GM19035 (cell line): Measurements from ENCODE around the gene YOD1.
A peak's percentile ranks its signal among the peaks of the same experiment; 100 is the strongest.

Experiments
- ATAC-seq: cut with Tn5 transposase; IDR thresholded peaks from one replicate; pipeline ENCODE4 v1.9.1; 2021; ENCODE audit not compliant: unreplicated experiment

YOD1 gene

DNA sequence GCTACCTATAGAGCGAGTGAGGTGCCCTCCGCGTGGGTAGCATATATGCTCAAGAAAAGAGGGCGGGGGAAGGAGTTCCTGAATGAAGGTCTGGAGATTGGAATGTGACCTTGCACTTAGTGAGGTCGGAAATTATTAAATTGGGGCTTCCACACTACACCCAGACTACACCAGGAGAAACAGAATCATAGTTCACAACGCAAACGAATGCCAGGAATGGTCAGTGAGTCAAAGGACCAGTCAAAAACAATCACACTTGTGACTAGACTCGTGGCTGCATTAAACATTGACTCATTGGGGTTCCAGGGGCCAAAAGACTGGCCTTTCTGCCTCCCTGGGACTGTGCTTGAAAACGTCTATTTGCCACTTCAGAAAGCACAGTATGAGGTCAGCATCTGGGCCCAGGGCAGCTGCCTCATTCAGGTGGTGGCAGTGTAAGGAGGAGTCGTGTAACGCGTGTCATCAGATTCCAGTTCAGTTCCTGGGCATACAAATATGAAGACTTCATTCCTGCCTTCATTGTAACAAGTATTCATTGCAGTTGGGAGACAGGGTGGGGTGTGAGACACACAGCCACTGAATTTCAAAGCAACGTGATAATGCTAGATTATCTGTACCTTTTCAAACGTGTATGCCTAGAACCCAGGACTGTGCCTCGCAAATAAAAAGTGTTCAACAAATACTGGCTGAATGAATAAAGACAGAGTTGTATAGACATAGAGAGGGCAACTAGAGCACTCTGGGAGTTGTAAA lies at the start of gene YOD1:
TSS of gene YOD1 (minus strand) at position 18 of the 753 bp plus-strand sequence. CDS start 178 bp downstream, outside the sequence.
- ATAC-seq = no peak

DNA sequence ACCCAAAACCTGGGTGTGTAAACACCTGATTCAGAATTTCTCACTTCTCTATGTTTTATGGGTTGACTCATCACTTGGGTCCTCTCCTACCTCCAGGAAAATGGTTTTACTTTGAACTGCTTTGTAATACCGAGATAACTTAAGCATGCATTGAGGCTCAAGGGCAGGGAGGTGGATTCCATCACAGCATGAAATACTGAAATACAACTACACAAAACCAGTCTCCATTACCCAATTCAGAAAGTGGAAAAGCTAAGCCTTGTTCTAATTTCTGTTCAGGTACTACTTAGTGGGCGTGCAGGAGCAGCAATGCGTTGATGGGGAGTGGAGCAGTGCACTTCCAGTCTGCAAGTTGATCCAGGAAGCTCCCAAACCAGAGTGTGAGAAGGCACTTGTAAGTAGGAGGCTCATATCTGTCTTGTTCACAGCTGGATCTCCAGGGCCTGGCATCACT lies 46.9 kb upstream of the YOD1 start:
- peak; percentile 64 for ATAC-seq

DNA sequence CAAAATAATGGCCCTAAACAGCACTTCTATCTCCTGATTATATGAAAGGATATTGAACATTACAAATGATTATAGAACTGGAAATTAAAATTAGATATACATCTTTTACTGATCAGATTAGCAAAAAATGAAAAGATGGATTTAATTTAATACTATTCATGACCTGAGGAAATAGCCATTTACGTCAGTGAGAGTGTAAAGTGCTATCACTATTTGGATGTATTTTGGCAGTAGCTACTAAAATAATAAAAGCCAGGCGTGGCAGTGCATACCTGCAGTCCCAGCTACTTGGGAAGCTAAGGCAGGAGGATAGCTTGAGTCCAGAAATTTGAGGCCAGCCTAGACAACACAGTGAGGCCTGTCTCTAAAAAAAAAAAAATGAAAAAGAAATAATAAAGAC lies 42.9 kb upstream of the YOD1 start:
- no peak for ATAC-seq

DNA sequence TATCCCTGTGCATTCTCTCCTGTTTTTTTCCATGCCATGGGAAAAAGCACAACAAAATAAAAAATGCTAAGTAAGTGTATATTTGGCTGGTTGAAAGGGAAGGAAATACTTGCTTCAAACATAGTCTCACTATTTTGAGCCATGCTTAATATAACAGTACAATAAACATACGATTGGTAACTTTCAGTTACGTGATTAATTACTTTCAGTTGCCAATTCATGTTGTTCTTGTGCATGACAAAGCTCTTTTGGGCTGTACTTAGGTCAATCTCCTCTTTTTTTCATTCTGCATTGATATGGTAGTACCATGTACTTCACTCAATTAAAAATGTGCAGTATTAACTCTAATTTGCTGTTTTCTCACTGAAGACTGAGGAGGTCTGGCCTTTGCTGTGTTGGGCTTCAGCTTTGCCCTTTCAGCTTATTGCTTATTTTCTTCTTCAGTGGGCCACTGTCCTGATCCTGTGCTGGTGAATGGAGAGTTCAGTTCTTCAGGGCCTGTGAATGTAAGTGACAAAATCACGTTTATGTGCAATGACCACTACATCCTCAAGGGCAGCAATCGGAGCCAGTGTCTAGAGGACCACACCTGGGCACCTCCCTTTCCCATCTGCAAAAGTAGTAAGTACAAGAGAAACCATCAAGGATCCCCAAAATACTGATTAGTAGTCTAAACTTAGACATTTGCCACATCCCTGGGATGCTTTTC lies 40.3 kb upstream of the YOD1 start:
- ATAC-seq = no peak

DNA sequence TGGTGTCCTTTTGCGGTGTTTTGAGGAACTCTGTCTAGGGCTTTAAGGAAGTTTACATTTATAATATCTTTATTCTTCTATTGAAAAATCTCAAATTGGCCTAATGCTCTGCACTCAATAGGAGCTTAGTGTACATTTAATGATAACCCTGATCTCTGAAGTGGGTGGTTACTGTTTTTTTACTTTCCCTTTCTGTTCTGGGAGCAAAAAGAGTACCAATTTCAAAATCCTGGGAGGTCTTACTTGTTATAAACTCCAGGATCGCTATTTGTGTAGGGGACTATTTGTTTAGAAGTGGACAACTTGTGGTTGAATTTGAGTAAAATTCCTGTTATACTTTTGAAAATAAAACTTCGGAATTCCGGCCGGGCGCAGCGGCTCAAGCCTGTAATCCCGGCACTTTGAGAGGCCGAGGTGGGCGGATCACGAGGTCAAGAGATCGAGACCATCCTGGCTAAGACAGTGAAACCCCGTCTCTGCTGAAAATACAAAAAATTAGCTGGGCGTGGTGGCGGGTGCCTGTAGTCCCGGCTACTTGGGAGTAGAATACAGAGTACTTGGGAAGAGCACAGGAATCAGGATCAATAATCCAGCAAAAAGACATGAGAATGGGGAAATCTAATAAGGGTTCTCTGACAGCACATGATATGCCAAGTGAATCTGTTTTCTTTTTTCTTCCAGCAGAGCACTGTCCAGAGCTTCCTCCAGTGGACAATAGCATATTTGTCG lies 38.8 kb upstream of the YOD1 start:
- no peak for ATAC-seq

DNA sequence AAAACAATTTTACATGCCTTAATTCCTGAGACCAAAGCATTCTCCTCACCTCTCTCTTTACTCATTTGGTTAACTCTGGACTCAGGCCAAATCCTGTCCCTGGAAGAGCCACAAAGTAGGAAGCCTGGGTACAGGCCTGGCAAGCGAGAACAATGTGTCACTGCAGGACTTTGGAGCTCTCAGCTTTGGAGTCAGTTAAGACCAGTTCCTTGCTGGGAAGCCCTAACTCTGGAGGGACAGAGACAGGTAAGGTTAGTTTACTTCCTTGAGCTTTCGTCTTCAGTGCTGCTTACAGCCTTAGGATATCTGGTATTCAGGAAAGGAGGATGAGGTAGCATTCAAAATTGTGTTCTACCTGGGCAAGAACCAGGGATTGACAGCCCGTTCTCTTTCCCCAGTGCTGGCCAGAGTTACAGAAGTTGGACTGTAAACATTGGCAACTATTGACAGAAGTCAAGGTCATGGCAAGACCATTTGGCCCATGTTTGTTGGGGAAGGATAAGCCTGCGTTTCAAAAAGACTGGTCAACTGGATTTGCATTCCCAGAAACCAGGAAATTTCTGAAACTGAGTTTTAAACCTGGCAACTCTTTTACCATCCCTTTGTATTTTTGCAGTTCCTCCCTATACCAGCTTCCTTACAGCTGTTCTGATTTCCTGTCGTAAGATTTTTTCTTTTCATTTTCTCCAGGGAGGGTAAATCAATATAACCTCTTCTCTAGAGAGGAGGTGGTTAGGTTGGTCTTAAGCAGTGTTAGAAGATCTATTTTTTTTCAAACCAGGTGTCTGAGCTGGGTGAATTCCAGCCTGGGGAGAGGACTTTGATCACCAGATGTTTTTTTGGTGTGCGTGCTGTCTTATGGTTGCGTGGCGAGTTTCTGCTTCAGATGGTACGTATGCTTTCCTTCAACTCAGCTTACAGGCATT lies 38.0 kb upstream of the YOD1 start, which contains the start of gene C4BPB:
TSS of gene C4BPB (plus strand) at position 160 of the 926 bp plus-strand sequence. CDS start at position 832, 672 bp downstream.
- ATAC-seq = no peak

DNA sequence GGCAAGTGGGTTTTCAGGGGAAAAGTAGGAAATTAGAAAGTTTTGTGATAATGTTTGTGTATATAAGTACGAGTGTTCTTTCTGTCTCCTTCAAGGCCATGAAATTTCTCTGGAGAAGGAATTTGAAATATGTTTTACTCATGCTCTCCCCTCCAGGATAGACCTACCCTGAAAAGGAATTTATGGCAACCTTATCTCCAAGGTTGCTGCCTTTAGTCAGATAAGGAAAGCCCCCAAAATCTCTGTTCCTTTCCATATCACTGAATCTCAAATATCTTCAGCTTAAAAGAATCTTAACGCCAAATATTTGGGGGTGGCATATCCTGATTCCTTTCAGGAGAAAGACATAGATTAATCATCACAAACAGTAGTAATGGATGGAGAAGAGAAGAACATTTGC lies 37.2 kb upstream of the YOD1 start:
- no peak for ATAC-seq

DNA sequence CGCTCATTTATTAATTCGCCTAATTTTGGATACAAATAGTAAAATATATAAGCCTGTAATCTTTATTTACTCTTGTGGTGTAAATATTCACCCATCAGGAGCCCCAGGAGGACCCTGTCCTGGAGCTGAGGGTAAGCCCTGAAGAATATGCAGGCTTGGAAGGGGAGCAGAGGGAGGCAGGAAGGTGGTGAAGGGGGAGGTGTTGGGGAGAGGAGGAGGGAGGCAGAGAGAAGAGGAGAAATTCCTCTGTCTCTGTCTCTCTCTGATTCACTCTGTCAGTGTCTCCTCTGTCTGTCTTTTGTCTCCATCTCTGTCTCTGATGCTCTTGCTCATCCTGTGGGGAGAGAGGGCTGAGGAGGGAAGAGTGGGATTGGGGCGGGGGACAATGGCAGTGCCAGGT lies 34.9 kb upstream of the YOD1 start:
- no peak for ATAC-seq

DNA sequence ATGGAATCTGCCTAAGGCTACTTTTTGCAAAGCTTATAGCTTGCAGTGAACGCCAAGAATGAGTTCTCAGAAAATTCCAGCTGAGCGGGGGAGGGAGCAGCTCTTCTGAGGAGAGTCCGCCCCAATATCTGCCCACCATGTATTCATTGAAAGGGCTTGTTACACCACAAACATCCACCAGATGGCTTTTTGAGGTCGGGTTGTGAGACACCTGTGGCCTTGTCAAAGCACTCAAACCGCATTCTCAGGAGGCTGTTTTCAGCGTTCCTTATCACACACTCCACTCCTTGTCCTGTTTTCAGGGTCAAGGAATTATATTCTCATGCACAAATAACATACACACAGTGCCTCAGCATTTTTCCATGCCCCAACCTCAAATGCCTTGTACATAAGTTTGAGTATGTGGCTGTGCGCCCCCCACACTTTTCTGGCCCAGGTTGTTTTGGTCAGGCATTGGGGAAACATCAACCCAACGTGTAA lies 33.7 kb upstream of the YOD1 start:
- peak; percentile 72 for ATAC-seq

DNA sequence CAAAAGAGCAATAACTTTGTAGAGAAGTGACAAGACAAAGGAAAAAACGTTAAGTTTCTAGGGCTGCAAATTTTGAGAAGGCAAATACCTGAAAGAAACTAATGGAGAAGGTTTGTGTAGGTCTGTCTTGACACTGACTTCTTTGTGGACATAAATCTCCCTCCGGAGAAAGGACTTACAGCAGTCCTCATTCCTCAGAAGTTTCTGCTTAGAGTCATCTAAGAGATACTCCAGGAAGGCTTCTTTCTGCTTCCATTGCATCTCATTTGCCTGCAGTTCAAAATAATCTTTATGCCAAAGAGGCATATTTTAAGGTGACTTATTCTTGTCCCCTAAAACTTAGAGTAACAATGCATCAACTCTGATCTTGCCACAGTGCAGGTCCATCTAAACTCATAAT lies 33.2 kb upstream of the YOD1 start:
- no peak for ATAC-seq

DNA sequence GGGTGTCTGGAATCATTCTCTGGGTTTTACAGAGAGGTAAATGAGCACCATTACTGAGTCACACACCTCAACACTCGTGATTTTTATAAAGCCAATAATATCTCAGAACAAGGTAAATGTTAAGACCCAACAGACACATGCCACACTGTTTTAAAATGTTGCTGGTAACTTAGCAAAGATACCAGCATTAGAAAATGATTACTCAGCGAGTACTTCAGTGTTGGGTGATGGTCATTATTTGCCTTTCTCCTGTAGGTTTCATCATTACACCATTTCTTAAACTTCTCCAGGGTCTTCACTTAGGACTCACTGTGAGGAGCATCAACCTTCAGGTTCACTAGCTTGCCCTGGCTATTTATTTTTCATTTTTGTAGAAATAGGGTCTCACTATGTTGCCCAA lies 30.8 kb upstream of the YOD1 start:
- ATAC-seq = no peak

DNA sequence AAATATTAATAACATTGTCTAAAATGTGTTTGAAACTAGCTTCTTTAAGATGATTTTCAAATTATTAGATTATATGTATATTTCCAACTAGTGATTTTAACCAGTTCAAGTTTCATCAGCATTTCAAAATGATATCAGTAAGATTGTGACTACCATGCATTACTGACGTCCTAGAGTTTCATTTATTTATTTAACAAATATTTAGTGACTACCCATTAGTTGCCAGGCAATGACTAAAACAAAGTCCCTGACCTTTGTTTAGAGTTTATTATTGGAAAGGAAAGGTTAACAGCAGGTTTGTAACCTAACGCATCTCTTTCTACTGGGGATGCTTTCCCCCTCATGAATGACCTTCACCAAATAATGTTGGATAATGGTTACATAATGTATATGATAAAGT lies 30.1 kb upstream of the YOD1 start:
- ATAC-seq = no peak

DNA sequence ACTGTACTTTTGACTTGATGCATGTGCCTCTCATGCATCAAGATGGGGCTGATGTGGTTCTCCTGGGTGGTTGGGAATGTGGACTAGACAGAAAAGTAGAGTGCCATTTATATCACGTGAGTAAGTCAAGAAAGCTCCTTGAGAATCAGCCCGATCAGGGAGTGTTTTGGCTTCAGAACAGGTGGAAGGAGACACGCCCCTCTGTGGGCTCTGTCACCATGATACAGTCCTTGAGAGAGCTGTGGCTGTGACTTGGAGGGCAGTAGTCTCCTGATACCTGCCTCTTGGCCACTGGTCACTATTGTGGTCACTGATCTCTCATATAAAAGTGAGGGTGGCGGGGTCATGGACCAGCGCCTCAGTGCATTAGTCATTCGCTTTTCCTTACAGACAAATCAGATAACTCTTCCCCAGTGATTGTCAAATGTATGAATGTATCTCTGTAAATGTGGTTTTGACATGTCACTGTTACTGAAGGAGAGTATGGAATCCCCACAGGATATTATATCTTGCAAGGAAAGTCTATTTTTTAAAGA lies 28.8 kb upstream of the YOD1 start:
- ATAC-seq = no peak

DNA sequence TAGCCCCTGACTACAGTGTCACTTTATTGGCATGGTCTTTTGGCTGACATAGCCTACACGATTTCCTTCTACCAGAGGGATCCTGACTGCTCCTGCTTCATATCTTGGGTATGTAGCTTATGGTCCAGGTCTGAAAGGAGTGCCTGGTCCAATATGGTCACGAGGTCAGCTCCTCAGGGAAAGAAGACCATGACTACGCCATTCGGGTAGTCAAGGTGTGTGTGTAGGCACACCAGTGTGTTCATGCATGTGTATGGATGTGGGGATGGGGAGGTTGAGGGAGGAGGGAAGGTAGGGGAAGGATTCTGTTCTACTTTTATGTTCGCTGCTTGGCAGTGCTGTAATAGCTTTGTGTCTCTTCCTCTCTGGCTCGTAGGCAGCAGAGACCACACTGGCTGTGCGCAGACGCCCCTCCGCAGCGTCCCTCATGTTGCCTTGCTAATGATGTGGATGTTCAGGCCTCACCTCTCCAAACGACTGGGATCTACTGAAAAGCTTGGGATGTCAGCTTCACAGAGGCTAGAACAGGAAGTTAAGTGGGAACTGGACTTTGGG lies 27.6 kb upstream of the YOD1 start:
- no peak for ATAC-seq

DNA sequence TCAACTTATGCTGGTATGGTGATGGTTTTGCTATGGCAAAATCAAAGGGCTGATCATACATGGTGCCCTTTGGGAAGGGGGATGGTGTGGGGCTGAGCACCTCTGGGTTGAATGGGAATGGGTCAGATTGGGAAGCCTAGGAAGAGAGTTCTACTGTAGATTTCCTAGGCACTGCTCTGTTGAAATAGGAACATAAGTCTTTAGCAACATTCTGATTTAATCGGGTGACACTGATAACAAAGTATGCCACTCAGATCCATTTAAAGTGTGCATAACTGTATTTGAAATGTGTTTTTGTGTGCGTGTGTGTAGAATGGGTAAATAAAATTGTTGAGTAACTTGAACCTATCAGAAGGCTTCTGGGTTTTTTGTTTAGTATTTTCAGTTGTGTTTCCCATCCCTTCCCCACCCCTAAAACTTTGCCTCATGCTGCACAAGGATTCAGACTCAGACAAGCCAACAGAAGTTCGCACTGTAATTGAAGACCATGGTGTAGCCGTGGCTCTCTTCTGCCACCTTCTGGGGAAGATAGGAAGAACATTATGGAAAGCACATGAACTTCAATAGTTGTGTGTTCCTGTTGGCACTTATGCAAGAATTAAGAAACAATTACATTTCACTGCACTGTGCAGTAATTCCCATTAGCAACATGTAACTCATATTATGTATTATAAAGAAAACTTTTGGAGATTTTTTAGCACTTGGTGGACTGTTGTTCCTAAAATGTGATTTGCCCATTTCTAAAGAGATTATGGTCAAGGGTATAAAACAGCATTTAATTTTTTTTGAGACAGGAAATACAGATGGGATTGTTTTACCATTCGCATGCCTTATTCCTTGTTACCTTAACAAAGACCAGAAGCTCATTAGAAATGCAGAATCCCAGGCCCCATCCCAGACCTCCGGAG lies 26.7 kb upstream of the YOD1 start:
- peak; percentile 65 for ATAC-seq

DNA sequence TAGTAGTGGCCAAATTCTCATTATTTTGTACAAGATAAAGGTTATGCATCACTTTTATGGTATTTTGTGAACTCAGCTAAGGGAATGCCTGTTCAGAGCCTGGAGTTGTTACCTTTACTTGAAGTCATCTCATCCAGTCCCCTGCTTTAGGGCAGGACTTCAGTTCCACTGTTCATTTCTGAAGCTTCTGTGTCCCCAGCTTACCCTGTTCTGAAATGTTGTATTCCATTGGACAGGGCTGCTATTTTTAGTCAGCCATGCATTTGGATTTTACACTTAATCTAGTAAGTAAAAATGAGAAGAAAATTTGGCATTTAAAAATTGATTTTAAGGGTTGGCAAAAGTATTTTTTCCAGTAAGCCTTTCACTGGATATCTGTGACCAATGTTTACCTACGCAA lies 26.0 kb upstream of the YOD1 start:
- no peak for ATAC-seq

DNA sequence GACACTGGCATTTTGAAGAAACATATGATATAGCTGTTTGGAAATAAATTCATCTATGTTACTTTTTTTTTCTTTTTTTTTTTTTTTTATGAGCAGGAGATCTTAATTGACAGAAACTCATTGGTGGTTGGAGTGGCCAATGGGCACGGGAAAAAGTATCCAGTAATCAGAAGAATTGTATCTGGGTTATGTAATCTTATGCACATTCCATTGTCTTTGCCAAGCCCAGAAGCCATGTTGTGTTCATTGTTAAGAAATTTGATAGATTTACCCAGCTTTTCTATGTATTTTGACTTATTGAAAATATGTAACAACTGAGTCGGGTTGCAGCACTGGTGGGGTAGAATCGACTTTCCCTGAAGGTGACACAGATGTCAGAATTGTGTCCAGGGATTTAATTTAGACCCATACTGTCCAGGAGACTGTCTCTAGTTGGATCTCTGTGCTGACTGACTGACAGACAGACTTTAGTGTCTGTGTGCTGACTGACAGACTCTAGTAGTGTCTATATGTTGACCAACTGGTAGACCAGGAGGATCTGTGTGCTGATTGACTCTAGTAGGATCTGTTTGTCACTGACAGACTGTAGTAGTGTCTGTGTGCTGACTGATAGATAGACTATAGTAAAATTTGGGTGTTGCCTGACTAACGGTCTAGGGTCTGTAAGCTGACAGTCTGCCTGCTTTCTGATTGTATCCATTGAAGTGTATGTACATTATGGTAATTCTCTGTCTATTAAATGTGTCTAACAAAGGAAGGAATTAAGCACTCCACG lies 25.4 kb upstream of the YOD1 start:
- no peak for ATAC-seq
